Stimulated activated CD4-positive, alpha-beta T cell treated with anti-CD3 and anti-CD28 coated beads, Interleukin-15, amount 100 ng/mL, for 24 hours (primary cell): ENCODE data around the gene LZIC.
"Not testable (repeated sequence)": the region's sequence is repeated elsewhere in the genome, so short reads cannot be mapped to it uniquely, and the experiment has no call there.

Source experiments
- DNase-seq: peaks from one replicate; pipeline ENCODE4 v3.0.0-alpha.2; 2020

Gene LZIC

DNA sequence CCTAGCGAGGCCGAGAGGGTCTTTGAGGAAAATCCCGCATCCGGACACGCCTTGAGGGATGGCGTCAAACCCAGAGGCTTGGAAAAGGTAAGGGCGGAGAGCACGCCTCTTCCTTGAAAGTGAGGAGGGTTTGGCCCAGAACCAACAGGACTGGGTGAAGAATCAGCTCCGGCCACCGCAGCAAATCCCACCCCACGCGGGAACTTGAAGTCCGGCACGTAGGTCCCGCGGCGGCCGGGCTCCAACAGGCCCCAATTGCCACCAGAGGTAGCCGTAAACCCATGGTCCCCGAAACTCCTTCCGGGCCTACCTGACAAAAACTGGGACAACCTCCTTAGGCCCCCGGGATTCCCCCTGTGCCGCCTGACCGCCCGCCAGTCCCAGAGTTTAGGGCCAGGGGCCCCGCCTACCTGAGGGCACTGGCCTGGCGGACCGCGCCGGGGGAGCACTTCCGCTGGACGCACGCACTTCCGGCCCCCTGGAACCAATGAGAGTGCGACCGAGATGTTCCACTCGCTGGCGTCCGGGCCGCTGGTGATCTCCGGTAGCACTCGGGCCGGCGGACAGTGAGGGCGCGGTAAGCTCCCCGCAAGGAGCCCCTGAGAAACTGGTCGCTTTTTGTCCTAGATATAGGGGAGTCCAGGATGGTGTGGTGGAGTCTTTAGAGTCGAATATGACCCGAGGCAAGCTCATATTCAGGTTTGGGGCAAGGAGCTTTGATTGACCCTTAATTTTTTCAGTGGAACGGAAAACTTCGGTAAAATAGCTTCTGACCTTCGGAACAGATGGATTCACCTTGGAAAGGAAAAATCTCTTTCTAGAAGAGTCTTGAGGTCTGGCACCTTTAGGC lies at the start of gene LZIC, which contains the start of gene NMNAT1:
Gene LZIC (minus strand): TSS at position 453 of the 850 bp plus-strand sequence. CDS start 6,772 bp downstream, outside the sequence.
Gene NMNAT1 (plus strand): TSS at position 537 of the 850 bp plus-strand sequence. CDS start 28,599 bp downstream, outside the sequence.
- DNase-seq, result peak; percentile 96

GRCh38 chr1:9992910-9993309 lies 49.7 kb upstream of the LZIC start:
- no peak for DNase-seq

DNA sequence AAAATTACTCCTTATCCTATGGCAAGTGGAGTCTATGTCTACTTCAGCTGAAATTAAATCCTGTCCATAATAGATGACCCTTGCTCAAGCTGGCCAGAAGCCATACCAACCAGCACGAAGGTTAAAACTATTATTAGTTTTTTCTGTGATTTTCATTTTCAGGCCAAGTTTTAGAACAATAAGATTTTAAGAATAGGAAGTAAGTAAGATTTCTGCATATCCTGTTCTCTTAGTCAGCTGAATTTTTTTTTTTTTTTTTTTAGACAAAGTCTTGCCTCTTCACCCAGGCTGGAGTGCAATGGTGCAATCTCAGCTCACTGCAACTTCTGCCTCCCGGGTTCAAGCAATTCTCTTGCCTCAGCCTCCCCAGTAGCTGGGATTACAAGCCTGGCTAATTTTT lies 47.8 kb upstream of the LZIC start:
- DNase-seq, result no peak

DNA sequence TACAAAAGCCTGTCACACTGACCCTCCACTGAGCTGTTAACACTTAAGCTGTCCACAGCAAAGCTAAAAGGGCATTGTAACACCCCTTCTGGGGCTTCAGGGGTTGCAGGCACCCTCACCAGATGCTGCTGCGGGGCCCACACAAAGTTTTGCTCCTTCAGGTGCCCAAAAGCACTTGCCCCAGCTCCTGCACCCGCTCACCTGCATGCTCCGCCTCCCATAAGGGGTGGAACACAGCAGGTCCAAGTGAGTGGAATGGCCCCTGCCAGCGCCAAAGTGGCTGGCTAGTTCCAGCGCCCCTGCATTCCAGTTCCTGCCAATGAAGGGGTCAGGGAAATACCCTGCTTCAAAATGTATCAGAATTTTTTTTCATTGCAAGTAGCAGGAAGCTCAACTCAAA lies 46.6 kb upstream of the LZIC start:
- DNase-seq, result no peak

DNA sequence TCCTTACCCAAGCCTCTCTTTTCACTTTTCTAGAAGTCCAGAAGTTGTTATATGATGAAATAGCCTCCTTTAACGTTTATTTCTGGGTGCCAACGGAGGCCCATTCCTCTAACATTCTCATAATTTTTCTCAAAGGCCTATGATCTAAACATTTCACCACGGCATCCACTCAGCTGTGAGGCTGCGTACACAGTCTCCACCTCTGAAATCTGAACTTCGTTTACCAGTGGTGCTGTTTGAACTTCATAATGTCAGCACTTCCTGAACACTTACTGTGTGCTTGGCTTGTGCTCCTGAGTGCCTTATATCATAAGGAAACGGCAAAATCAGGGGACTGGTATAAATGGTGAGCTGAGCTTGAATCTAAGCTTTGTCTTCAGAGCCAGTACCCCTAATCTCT lies 41.8 kb upstream of the LZIC start:
- DNase-seq, result no peak

- no peak for DNase-seq
These were observed 41.1 kb upstream of the LZIC start for GRCh38 chr1:9984253-9984652.

DNA sequence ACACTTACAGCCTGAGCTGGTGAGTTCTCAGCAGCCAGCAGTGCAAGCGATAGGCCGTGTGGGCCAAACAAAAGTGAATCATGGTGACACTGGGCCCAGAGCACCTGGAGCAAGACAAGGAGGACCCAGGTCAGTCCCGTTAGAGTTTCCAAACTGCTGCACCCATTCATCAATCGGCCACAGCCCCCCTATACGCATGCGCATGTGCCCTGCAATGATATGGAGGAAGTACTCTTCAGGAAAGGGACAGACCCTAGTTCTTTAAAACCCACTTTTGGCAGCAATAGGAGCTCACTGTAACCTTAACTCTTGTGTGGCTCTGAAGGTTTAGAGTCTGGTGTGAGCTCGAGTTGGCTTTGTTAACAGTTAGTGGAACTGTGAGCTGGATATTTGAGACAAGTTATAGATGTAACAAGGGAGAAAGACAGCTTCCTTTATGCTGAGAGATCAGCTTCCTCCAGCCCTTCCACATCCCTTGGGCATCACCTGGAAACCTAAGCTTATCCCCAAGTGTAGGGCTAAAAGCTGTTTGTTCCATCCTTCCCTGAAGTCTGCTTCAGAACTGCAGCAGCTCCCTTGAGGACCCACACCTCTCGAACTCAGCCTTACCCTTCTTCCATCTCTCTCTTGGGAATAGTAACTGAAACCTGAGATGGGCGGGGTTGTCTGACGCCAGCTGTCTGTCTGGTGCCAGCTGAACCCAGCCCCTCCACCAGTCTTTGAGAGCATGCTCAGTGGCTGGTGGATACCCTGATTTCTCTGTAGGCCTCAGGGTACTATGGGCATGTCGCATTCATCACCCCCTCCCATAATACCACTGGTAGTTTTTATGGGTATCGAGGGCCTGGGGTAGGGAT lies 17.7 kb upstream of the LZIC start:
- no peak for DNase-seq

GRCh38 chr1:9960011-9960410 lies 16.8 kb upstream of the LZIC start:
- no peak for DNase-seq

GRCh38 chr1:9957726-9958125 lies 14.5 kb upstream of the LZIC start:
- no peak for DNase-seq

DNA sequence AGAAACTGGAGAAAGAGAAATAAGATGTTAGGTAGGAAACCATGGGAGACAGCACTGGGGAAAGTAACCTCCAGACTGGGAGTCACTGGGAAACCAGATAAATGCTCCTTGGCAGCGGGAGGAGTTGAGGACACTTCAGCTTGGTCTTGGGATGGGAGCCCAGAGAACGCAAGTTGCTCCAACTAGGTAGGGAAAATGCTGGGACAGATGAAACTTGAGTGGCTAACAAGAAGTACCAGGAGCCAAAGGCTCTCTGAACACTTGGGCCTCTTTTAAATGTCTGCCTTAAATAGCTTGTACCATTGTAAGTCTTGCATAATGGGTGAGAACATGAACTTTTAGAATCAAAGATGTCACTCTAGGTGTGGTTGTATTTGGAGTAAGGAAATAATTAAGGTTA lies 3.1 kb upstream of the LZIC start:
- no peak for DNase-seq

- DNase-seq, result peak; percentile 27
These were observed 722 bp downstream of the LZIC start for GRCh38 chr1:9942399-9942938.

GRCh38 chr1:9929431-9930385 lies 13.5 kb downstream of the LZIC start:
- DNase-seq, result no peak

DNA sequence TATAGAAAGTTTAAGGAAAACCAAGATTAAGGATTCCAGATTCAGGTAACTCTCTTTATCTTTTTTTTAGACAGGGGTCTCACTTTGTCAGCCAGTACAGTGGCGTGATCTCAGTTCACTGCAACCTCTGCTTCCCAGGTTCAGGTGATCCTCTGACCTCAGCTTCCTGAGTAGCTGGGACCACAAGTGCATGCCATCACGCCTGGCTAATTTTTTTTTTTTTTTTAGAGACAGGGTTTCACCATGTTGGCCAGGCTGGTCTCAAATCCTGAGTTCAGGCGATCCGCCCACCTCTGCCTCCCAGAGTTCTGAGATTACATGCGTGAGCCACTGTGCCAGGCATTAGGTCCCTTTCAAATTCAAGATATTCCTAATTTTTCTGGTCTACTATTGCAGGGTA lies 15.9 kb downstream of the LZIC start:
- DNase-seq, result no peak

GRCh38 chr1:9922342-9922741 lies 20.8 kb downstream of the LZIC start:
- DNase-seq, result no peak

- no peak for DNase-seq
These were observed 22.6 kb downstream of the LZIC start for GRCh38 chr1:9920606-9921005.

DNA sequence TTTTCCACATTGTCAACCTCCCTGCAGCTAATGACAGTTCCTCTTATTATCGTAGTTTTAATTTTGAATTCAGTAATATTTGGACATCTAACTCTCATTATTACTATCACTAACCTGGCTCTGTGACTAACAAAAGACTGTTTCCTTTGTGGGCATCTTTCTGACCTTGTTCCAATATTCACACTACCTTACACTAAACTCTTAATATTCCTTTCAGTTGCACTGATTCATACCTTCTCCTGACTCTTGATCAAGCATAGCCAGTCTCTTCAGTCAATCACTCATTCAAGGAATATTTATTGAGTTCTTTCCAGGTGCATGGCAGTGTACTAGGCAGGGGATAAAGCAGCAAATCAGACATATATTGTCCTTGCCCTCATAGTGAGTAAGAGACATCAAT lies 25.3 kb downstream of the LZIC start:
- DNase-seq, result no peak

DNA sequence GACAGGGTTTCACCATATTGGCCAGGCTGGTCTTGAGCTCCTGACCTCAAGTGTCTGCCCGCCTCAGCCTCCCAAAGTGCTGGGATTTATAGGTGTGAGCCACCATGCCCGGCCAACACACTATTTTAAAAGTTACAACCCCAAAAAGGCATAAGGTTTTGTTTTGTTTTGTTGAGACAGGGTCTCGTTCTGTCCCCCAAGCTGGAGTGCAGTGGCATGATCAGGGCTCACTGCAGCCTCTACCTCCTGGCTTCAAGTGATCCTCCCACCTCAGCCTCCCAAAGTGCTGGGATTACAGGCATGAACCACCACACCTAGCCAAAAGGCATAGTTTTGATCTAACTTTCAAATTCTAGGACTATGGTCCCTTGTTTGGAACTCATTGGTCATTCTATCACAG lies 25.7 kb downstream of the LZIC start:
- not testable (repeated sequence) for DNase-seq

DNA sequence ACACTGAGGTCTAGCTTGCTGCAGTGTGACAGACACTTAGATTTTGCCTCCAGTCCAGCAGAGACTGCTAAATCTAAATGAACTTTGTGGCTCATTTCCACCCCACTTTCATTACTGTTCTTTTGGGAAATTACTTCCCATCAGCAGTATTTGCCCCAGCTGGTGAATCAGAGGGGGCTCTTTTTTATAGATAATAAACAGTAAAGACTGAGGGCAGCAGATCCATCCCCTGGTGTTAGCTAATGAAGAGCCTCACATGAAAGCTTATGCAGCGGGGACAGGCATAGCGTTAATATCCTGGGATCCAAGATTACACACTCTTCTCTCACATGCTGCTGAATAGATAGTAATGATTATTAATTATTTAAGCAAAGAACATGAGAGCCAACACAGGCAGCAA lies 26.7 kb downstream of the LZIC start:
- DNase-seq, result no peak

GRCh38 chr1:9914610-9914937 lies 28.6 kb downstream of the LZIC start:
- DNase-seq, result no peak

DNA sequence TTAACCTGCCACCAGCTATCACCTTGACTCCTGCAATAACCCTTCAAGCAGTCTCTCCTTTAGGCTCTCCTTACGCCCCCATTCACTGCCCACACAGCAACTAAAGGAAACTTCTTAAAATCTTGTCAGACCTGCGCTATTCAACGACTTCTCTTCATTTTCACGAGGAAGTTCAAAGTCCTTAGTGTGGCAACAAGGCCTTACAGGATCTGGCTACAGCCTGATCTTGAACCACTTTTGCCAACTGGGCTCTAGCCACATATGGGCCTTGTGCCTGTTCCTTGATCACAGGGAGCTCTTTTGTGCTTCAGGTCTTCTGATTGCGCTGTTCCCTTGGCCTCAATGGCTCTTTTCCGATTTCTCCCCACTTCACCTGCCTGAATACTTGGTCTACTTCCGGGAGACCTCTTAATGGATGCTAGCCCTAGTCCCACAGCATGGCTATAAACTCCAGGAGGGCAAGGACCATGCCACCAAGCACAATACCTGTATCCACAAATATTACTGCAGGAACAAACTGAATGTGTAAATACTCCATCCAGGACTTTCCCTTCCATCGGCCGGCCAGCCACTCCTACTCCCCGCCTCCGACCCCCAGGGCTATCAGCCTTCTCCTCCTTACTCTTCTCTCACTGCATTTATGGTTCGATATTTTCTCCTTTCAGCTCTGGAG lies 30.8 kb downstream of the LZIC start:
- no peak for DNase-seq

DNA sequence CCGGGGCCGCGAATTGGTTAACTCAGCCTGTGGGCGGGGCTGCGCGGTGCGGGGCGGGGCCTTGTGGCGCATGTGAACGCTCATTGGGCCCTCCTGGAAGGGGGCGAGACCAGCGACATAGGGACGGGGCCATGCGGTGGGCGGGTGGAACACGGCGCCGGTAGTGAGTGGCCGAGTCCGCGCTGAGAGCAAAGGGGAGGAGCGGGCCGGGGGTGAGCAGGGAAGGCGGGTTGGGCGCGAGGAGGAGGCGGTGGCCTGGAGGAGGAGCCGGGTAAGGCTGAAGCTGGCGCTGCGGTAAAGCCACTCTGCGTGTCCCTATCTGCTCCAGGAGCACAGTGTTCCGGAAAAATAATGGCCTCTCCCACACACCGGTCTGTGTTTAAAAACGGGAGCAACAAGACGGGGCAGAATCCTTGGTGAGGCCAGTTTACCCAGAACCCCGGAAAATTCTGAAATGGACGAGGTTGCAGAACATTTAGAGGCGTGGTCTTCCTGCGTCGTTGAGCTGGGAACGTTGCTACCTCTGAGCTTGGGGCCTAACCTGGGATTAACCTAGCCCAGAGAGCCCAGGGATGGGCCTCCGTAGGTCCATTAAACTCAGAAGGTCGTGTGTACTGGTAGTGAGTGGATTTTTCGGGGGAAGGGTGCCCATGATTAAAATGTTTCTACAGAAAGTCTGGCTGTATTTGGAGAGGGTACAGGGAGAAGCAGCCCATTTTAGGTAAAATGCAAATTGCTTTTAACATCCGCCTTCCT lies 32.6 kb downstream of the LZIC start:
- peak; percentile 100 for DNase-seq
